ENCODE data around the gene TPST1.
A peak's percentile ranks its signal among the peaks of the same experiment; 100 is the strongest.
"Not testable (repeated sequence)": the region's sequence is repeated elsewhere in the genome, so short reads cannot be mapped to it uniquely, and the experiment has no call there.

The TPST1 gene

DNA sequence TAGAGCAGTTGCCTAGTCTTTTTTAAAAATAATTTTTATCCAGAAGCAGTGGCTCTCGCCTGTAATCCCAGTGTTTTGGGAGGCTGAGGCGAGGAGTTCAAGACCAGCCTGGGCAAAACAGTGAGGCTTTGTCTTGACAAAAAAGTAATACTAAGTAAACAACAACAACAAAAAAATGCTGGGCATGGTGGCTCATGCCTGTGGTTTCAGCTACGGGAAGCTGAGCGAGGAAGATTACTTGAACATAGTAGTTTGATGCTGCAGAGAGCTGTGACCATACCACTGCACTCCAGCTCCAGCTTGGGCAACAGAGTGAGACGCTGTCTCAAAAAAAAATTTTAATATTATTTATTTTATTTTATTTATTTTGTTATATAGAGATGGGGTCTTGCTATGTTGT, 31.3 kb upstream of the TPST1 start:
- no peak overlapping the region for H3K4me3 ChIP-seq (ENCODE audit: low read length)
- H3K9ac ChIP-seq (ENCODE audit: low read length), result no peak overlapping the region
- H3K27me3 ChIP-seq (replicated peaks; ENCODE audit: control insufficient read depth, insufficient read depth, low read length), result no peaks in the 10 kb centered on the region
- DNase-seq (ENCODE audit: low read depth), result no peak
- H3K9me3 ChIP-seq (ENCODE audit: control insufficient read depth, low read length), result peaks cover 4% of the 10 kb centered on the region
- no peaks in the 10 kb centered on the region for H3K36me3 ChIP-seq (ENCODE audit: control insufficient read depth, insufficient read depth, low read length, severe bottlenecking)
- peaks cover 18% of the 10 kb centered on the region for H3K4me1 ChIP-seq (ENCODE audit: control insufficient read depth, insufficient read depth, low read length)

DNA sequence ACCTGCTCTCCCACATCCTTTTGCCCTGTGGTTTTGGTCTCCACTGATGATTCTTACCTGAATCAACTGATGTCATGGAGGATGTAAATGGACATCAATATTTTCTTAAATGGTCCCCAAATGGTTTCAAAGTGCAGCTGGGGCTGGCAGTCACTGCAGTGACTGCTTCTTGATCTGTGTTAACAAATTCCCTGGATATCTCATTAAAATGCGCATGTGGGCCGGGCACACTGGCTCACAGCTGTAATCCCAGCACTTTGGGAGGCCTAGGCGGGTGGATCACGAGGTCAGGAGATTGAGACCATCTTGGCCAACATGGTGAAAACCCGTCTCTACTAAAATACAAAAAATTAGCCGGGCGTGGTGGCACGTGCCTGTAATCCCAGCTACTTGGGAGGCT, 30.1 kb upstream of the TPST1 start:
- not testable (repeated sequence) for H3K4me3 ChIP-seq (ENCODE audit: low read length)

DNA sequence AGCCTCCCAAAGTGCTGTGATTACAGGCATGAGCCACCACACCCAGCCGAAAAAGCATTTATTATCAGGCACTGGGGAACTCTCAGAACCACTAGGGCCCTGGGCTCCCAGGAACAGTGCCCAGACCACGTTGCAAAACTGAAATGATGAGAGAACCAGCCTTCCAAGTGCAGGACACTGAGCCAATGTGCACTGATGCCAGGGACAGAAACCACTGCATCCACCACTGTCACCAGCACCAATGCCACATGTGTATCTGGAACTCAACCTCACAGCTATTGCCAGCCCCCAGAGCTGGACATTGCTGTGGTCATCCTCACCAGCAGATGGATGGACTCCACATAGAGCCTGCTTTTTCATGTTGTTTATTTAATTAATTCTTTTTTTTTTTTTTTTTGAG, 28.2 kb upstream of the TPST1 start:
- Histone ChIP-seq H3K36me3 (ENCODE audit: control insufficient read depth, insufficient read depth, low read length, severe bottlenecking) (no peaks in the 10 kb centered on the region), H3K9ac (ENCODE audit: low read length) (no peak overlapping the region), H3K4me1 (ENCODE audit: control insufficient read depth, insufficient read depth, low read length) (peaks cover 2% of the 10 kb centered on the region), H3K4me3 (ENCODE audit: low read length) (no peak overlapping the region), H3K27me3 (replicated peaks; ENCODE audit: control insufficient read depth, insufficient read depth, low read length) (no peaks in the 10 kb centered on the region), H3K9me3 (ENCODE audit: control insufficient read depth, low read length) (no peaks in the 10 kb centered on the region)
- no peak for DNase-seq (ENCODE audit: low read depth)

More for the DNA sequence above, 30.1 kb upstream of the TPST1 start:
- H3K9ac ChIP-seq (ENCODE audit: low read length); H3K27me3 ChIP-seq (replicated peaks; ENCODE audit: control insufficient read depth, insufficient read depth, low read length); H3K9me3 ChIP-seq (ENCODE audit: control insufficient read depth, low read length); DNase-seq (ENCODE audit: low read depth); H3K36me3 ChIP-seq (ENCODE audit: control insufficient read depth, insufficient read depth, low read length, severe bottlenecking): not testable (repeated sequence)
- peaks cover 14% of the 10 kb centered on the region for H3K4me1 ChIP-seq (ENCODE audit: control insufficient read depth, insufficient read depth, low read length)

DNA sequence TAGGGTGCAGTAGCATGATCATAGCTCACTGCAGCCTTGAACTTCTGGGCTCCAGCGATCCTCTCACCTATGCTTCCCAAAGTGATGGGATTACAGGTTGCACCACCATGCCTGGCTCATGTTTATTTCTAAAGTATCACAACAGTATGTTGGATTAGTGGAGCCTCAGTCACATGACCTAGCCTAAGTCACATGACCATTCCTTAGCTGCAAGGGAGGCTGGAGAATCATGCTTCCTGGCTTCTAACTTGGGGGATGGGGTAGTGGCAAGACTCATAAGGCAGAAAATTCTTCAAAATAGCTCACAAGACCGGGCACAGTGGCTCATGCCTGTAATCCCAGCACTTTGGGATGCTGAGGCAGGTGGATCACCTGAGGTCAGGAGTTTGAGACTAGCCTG, 26.9 kb upstream of the TPST1 start:
- H3K9ac ChIP-seq (ENCODE audit: low read length), result no peak overlapping the region
- H3K36me3 ChIP-seq (ENCODE audit: control insufficient read depth, insufficient read depth, low read length, severe bottlenecking), result no peaks in the 10 kb centered on the region
- H3K4me1 ChIP-seq (ENCODE audit: control insufficient read depth, insufficient read depth, low read length), result peaks cover 3% of the 10 kb centered on the region
- H3K4me3 ChIP-seq (ENCODE audit: low read length), result no peak overlapping the region
- H3K9me3 ChIP-seq (ENCODE audit: control insufficient read depth, low read length), result no peaks in the 10 kb centered on the region
- no peak for DNase-seq (ENCODE audit: low read depth)
- H3K27me3 ChIP-seq (replicated peaks; ENCODE audit: control insufficient read depth, insufficient read depth, low read length), result no peaks in the 10 kb centered on the region

DNA sequence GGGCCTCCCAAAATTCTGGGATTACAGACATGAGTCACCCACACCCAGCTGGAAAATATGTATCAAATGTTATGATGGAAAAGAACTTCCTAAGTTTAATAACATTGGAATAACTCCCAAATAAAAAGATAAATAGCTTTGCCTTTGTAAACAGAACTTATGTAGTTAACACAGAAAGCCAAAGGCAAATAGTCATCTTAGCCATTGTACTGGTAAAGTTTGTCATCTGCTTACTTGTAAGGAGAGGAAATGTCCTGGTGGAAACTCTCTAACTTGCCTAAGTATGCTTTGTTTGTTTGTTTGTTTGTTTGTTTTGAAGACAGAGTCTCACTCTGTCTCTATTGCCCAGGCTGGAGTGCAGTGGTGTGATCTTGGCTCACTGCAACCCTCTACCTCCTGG, 23.8 kb upstream of the TPST1 start:
- no peaks in the 10 kb centered on the region for H3K27me3 ChIP-seq (replicated peaks; ENCODE audit: control insufficient read depth, insufficient read depth, low read length)
- H3K4me1 ChIP-seq (ENCODE audit: control insufficient read depth, insufficient read depth, low read length), result peaks cover 10% of the 10 kb centered on the region
- no peak overlapping the region for H3K9ac ChIP-seq (ENCODE audit: low read length)
- DNase-seq (ENCODE audit: low read depth), result no peak
- H3K4me3 ChIP-seq (ENCODE audit: low read length), result no peak overlapping the region
- no peaks in the 10 kb centered on the region for H3K36me3 ChIP-seq (ENCODE audit: control insufficient read depth, insufficient read depth, low read length, severe bottlenecking)
- no peaks in the 10 kb centered on the region for H3K9me3 ChIP-seq (ENCODE audit: control insufficient read depth, low read length)

DNA sequence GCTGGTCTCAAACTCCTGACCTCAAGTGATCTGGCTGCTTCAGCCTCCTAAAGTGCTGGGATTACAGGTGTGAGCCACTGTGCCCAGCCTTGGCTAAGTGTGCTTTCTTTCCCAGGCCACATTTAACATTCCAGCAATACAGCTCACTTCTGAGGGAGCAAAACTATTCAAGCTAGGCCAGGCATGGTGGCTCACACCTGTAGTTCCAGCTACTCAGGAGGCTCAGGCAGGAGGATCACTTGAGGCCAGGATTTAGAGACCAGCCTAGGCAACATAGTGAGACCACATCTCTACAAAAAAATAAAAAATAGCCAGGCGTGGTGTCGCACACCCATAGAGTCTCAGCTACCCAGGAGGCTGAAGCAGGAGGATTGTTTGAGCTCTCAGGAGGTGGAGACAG, 23.3 kb upstream of the TPST1 start:
- Histone ChIP-seq H3K4me3 (ENCODE audit: low read length) (no peak overlapping the region), H3K27me3 (replicated peaks; ENCODE audit: control insufficient read depth, insufficient read depth, low read length) (no peaks in the 10 kb centered on the region), H3K9me3 (ENCODE audit: control insufficient read depth, low read length) (no peaks in the 10 kb centered on the region), H3K9ac (ENCODE audit: low read length) (no peak overlapping the region), H3K36me3 (ENCODE audit: control insufficient read depth, insufficient read depth, low read length, severe bottlenecking) (no peaks in the 10 kb centered on the region), H3K4me1 (ENCODE audit: control insufficient read depth, insufficient read depth, low read length) (peaks cover 7% of the 10 kb centered on the region)
- DNase-seq (ENCODE audit: low read depth), result no peak

DNA sequence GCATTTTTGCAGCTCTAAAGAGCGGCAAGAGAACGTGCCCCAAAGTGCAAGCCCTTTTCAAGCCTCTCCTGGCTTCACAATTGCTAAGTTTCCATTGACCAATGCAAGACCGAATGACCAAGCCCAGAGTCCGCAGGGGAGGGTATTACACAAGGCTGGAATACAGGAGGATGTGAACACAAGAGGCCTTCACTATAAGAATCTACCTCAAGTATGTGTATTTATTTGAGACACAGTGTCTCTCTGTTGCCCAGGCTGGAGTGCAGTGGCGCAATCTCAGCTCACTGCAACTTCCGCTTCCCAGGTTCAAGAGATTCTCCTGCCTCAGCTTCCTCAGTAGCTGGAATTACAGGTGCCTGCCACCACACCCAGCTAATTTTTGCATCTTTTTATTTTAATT, 22.2 kb upstream of the TPST1 start:
- H3K4me3 ChIP-seq (ENCODE audit: low read length), result no peak overlapping the region
- H3K4me1 ChIP-seq (ENCODE audit: control insufficient read depth, insufficient read depth, low read length), result peaks cover 13% of the 10 kb centered on the region
- H3K9me3 ChIP-seq (ENCODE audit: control insufficient read depth, low read length), result no peaks in the 10 kb centered on the region
- no peaks in the 10 kb centered on the region for H3K36me3 ChIP-seq (ENCODE audit: control insufficient read depth, insufficient read depth, low read length, severe bottlenecking)
- no peak overlapping the region for H3K9ac ChIP-seq (ENCODE audit: low read length)
- DNase-seq (ENCODE audit: low read depth), result no peak
- H3K27me3 ChIP-seq (replicated peaks; ENCODE audit: control insufficient read depth, insufficient read depth, low read length), result no peaks in the 10 kb centered on the region

DNA sequence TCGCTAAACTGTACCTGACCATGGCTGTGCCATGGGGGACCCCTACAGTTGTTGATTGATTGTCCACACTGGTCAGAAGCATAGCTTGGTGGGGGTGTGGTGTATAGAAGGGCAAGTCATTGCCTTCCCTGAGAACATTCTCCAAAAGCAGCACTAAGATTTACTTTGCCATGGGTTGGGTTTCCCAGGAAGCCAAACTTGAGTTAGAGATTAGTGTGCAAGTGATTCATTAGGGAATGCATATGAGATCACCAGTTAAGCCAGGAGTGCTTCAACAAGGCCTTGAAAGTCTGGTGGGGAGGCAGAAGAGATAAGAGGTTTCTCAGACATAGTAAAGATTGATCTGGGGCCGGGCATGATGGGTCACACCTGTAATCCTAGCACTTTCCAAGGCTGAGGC, 21.4 kb upstream of the TPST1 start:
- Histone ChIP-seq H3K36me3 (ENCODE audit: control insufficient read depth, insufficient read depth, low read length, severe bottlenecking) (no peaks in the 10 kb centered on the region), H3K9me3 (ENCODE audit: control insufficient read depth, low read length) (no peaks in the 10 kb centered on the region), H3K4me1 (ENCODE audit: control insufficient read depth, insufficient read depth, low read length) (peaks cover 17% of the 10 kb centered on the region), H3K27me3 (replicated peaks; ENCODE audit: control insufficient read depth, insufficient read depth, low read length) (no peaks in the 10 kb centered on the region), H3K4me3 (ENCODE audit: low read length) (no peak overlapping the region), H3K9ac (ENCODE audit: low read length) (no peak overlapping the region)
- peak; percentile 81 for DNase-seq (ENCODE audit: low read depth)

DNA sequence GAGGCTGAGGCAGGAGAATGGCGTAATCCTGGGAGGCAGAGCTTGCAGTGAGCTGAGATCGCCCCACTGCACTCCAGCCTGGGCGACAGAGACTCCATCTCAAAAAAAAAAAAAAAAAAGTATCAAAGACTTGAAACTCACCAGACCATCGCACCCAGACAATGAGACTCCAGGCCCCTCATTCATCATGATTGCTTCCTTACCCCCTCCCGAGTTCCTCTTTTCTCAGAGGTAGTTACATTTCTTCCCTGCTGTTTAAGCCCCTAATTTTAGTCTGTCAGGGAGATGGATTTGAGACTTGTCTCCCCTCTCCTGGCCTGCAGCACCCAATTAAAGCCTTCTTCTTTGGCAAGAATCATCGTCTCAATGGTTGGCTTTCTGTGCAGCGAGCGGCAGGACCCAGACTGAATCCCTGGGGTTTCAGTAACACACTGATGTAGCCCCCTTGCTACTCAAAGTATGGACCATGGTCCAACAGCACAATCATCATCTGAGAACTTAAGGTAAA, 19.4 kb upstream of the TPST1 start:
- H3K4me3 ChIP-seq (ENCODE audit: low read length), result no peak overlapping the region
- peaks cover 29% of the 10 kb centered on the region for H3K4me1 ChIP-seq (ENCODE audit: control insufficient read depth, insufficient read depth, low read length)
- no peak overlapping the region for H3K9ac ChIP-seq (ENCODE audit: low read length)
- H3K36me3 ChIP-seq (ENCODE audit: control insufficient read depth, insufficient read depth, low read length, severe bottlenecking), result no peaks in the 10 kb centered on the region
- H3K27me3 ChIP-seq (replicated peaks; ENCODE audit: control insufficient read depth, insufficient read depth, low read length), result no peaks in the 10 kb centered on the region
- DNase-seq (ENCODE audit: low read depth), result no peak
- H3K9me3 ChIP-seq (ENCODE audit: control insufficient read depth, low read length), result no peaks in the 10 kb centered on the region

DNA sequence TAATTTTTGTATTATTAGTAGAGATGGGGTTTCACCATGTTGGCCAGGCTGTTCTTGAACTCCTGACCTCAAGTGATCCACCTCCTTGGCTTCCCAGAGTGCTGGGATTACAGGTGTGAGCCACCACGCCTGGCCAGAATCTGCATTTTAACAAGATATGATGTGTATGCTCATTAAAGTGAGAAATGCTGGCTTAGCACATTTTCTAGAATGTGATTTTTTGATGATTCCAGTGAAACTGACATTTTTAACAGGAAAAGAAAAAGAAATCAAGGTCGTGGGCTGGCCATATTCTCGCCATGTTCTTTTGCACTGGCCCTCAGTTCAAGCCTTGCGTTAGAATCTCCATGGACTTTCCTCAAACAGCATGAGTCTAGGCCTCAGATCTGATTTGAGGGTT, 18.1 kb upstream of the TPST1 start:
- no peaks in the 10 kb centered on the region for H3K36me3 ChIP-seq (ENCODE audit: control insufficient read depth, insufficient read depth, low read length, severe bottlenecking)
- H3K9ac ChIP-seq (ENCODE audit: low read length), result no peak overlapping the region
- no peak for DNase-seq (ENCODE audit: low read depth)
- H3K4me3 ChIP-seq (ENCODE audit: low read length), result no peak overlapping the region
- H3K27me3 ChIP-seq (replicated peaks; ENCODE audit: control insufficient read depth, insufficient read depth, low read length), result no peaks in the 10 kb centered on the region
- H3K9me3 ChIP-seq (ENCODE audit: control insufficient read depth, low read length), result no peaks in the 10 kb centered on the region
- H3K4me1 ChIP-seq (ENCODE audit: control insufficient read depth, insufficient read depth, low read length), result peaks cover 29% of the 10 kb centered on the region

DNA sequence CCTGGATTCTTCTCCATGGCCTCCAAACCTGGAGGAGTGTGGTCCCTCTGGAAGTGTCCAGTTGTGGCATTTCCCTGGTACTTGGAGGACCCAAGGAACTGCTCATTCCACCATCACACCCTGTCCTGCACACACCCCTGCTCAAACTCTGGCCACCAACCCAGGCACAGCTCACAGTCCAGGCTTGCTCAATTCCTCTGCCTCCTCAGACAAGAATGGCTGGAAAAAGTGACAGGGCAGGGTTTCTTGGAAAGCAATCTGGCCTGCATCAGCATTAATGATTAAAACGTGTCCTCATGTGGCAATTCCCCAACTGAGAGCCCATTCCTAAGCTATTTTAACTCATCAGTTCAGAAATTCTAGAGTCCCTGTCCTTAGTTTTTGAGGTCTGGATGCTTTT, 17.2 kb upstream of the TPST1 start:
- H3K4me1 ChIP-seq (ENCODE audit: control insufficient read depth, insufficient read depth, low read length), result peaks cover 29% of the 10 kb centered on the region
- no peaks in the 10 kb centered on the region for H3K9me3 ChIP-seq (ENCODE audit: control insufficient read depth, low read length)
- no peaks in the 10 kb centered on the region for H3K27me3 ChIP-seq (replicated peaks; ENCODE audit: control insufficient read depth, insufficient read depth, low read length)
- peak; percentile 91 for DNase-seq (ENCODE audit: low read depth)
- H3K36me3 ChIP-seq (ENCODE audit: control insufficient read depth, insufficient read depth, low read length, severe bottlenecking), result no peaks in the 10 kb centered on the region
- H3K9ac ChIP-seq (ENCODE audit: low read length), result peak overlapping the region; percentile 4
- H3K4me3 ChIP-seq (ENCODE audit: low read length), result no peak overlapping the region

DNA sequence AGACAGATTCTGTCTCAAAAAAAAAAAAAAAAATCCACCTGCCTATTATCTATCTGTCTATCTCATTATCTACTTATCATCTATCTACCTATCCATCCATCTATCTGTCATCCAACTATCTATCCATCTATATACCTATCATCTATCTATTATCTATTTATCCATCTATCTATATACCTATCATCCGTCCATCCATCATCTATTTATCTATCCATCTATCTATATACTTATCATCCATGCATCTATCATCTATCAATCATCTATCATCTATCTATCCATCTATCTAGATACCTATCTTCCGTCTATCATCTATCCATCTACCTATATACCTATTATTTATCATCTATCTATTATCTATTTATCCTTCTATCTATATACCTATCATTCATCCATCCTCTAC, 16.5 kb upstream of the TPST1 start:
- Histone ChIP-seq H3K4me1 (ENCODE audit: control insufficient read depth, insufficient read depth, low read length) (peaks cover 25% of the 10 kb centered on the region), H3K9ac (ENCODE audit: low read length) (no peak overlapping the region), H3K4me3 (ENCODE audit: low read length) (no peak overlapping the region), H3K36me3 (ENCODE audit: control insufficient read depth, insufficient read depth, low read length, severe bottlenecking) (no peaks in the 10 kb centered on the region), H3K27me3 (replicated peaks; ENCODE audit: control insufficient read depth, insufficient read depth, low read length) (no peaks in the 10 kb centered on the region), H3K9me3 (ENCODE audit: control insufficient read depth, low read length) (no peaks in the 10 kb centered on the region)
- no peak for DNase-seq (ENCODE audit: low read depth)

Data from adipocyte (in vitro differentiated cells).